Loucy (cell line): ENCODE measurements around the gene ARHGAP35.

ENCODE experiments used
- CTCF ChIP-seq: fragments of 200-600 bp; sonication (generic); conservative IDR thresholded peaks from 2 replicates; pipeline ENCODE4 v1.5.1; 2014; ENCODE audit warnings: mild to moderate bottlenecking, antibody characterized with exemption, low read length
- EZH2phosphoT487 ChIP-seq: fragments of 200-600 bp; IDR thresholded peaks from 2 replicates; pipeline ENCODE4 v1.6.1; 2018; ENCODE audit warnings: antibody characterized with exemption, mild to moderate bottlenecking, moderate library complexity, borderline replicate concordance

- TF ChIP-seq CTCF (no peak), EZH2phosphoT487 (no peak)
Measured at GRCh38 chr19:46838160-46838559, 22.6 kb upstream of the ARHGAP35 start.
